ENCODE data around the gene LARGE2.

The LARGE2 gene

GRCh38 chr11:45921561-45922424 lies 663 bp upstream of the LARGE2 start:
- H3K4me3 ChIP-seq (ENCODE audit: low read depth, low read length) = no peak overlapping the region
- TF ChIP-seq CTCF (IDR thresholded peaks at IDR 0.05; ENCODE audit: low read depth, low read length, missing control alignments) = no peak
- no peak for DNase-seq (ENCODE audit: low read depth)

- H3K4me3 ChIP-seq (ENCODE audit: low read depth, low read length) = no peak overlapping the region
- DNase-seq (ENCODE audit: low read depth) = no peak
- TF ChIP-seq CTCF (IDR thresholded peaks at IDR 0.05; ENCODE audit: low read depth, low read length, missing control alignments) = no peak
Observed at GRCh38 chr11:45924036-45924915, 1.8 kb downstream of the LARGE2 start.

- H3K4me3 ChIP-seq (ENCODE audit: low read depth, low read length) = no peak overlapping the region
- TF ChIP-seq CTCF (IDR thresholded peaks at IDR 0.05; ENCODE audit: low read depth, low read length, missing control alignments) = no peak
- DNase-seq (ENCODE audit: low read depth) = no peak
Observed at GRCh38 chr11:45924927-45925326, 2.5 kb downstream of the LARGE2 start.

- TF ChIP-seq CTCF (IDR thresholded peaks at IDR 0.05; ENCODE audit: low read depth, low read length, missing control alignments) = no peak
- no peak overlapping the region for H3K4me3 ChIP-seq (ENCODE audit: low read depth, low read length)
- DNase-seq (ENCODE audit: low read depth) = no peak
Observed at GRCh38 chr11:45925550-45925949, 3.1 kb downstream of the LARGE2 start.

GRCh38 chr11:45926001-45926401 lies 3.5 kb downstream of the LARGE2 start:
- no peak for TF ChIP-seq CTCF (IDR thresholded peaks at IDR 0.05; ENCODE audit: low read depth, low read length, missing control alignments)

GRCh38 chr11:45926536-45927331 lies 4.3 kb downstream of the LARGE2 start:
- H3K4me3 ChIP-seq (ENCODE audit: low read depth, low read length) = no peak overlapping the region
- DNase-seq (ENCODE audit: low read depth) = no peak
- TF ChIP-seq CTCF (IDR thresholded peaks at IDR 0.05; ENCODE audit: low read depth, low read length, missing control alignments) = no peak

More at GRCh38 chr11:45926001-45926401, 3.5 kb downstream of the LARGE2 start:
- DNase-seq (ENCODE audit: low read depth) = no peak
- H3K4me3 ChIP-seq (ENCODE audit: low read depth, low read length) = no peak overlapping the region
